H1 (cell line): Measurements from ENCODE around the gene SLC6A8. TPM values are rescaled to one million over a fixed set of nuclear protein-coding genes. Genes with fewer than 3 reads are reported as not detected.

Experiments
- ATF3 ChIP-seq: IDR thresholded peaks from 2 replicates; pipeline ENCODE4 v1.6.1; 2011; ENCODE audit warnings: low read depth, mild to moderate bottlenecking, low read length; ENCODE audit not compliant: insufficient read depth
- BACH1 ChIP-seq: IDR thresholded peaks from 2 replicates; pipeline ENCODE4 v1.6.1; 2012; ENCODE audit warnings: low read length, improper control_type of control experiment
- BRCA1 ChIP-seq: IDR thresholded peaks from 2 replicates; pipeline ENCODE4 v1.6.1; 2012; ENCODE audit warnings: low read depth, low read length, improper control_type of control experiment
- CTCF ChIP-seq, 3 experiments: IDR thresholded peaks; 1 replicate in 2 of 3; 2 replicates in 1 of 3; pipeline versions ENCODE4 v1.5.1 to v1.6.1; 2011; ENCODE audit warnings: low read length in 3 of 3, mild to moderate bottlenecking in 3 of 3, inconsistent platforms in 2 of 3, low read depth in 1 of 3, moderate library complexity in 1 of 3; ENCODE audit not compliant: insufficient read depth in 1 of 3; ENCODE audit errors: control extremely low read depth in 1 of 3
- GABPA ChIP-seq: IDR thresholded peaks from 2 replicates; pipeline ENCODE4 v1.6.1; 2011; ENCODE audit warnings: mild to moderate bottlenecking, low read length, moderate library complexity, borderline replicate concordance; ENCODE audit not compliant: insufficient read depth
- JUND ChIP-seq: IDR thresholded peaks from 2 replicates; pipeline ENCODE4 v1.6.1; 2011; ENCODE audit warnings: mild to moderate bottlenecking, improper control_type of control experiment, low read length
- KDM5A ChIP-seq: fragments of 200-600 bp; IDR thresholded peaks from 2 replicates; pipeline ENCODE4 v1.7.1; 2012; ENCODE audit warnings: mild to moderate bottlenecking, low read length, inconsistent platforms, mixed read lengths
- SIRT6 ChIP-seq: IDR thresholded peaks from one replicate; pipeline ENCODE4 v1.7.1; 2012; ENCODE audit warnings: low read length, inconsistent platforms
- TAF7 ChIP-seq: optimal IDR thresholded peaks from 2 replicates; pipeline ENCODE3; 2011; ENCODE audit warnings: low read depth, mild to moderate bottlenecking, inconsistent platforms, low read length, moderate library complexity, borderline replicate concordance
- polyA plus RNA-seq, 7 experiments: library from polyadenylated mRNA; depleted of rRNA in 3 of 7; stranded (reverse) in 5 of 7; unstranded in 2 of 7; fragments of >200 nt in 5 of 7; fragments of 200-250 nt in 2 of 7; gene quantifications; 1 replicate in 5 of 7; 2 replicates in 1 of 7; 4 replicates in 1 of 7; pipeline versions ENCODE4 v1.2.1 to v1.2.3, GENCODE V29; 2011 to 2013; ENCODE audit warnings: missing spikeins in 2 of 7, mixed read lengths in 2 of 7
- total RNA-seq: library from RNA; stranded (reverse); fragmentation: NEBNext Ultra II Directional; extraction: Animal tissue kit (Norgen Biotek cat#: 25700); gene quantifications from 2 replicates; pipeline ENCODE4 v1.2.1, GENCODE V29; 2021

The SLC6A8 gene
- total and polyA plus RNA-seq, 2 of the 8 experiments (the other 6 are each of a cell fraction or from before 2014, with no cell fraction given), result 87.7 to 94.7 TPM

GRCh38 chrX:153725832-153726285, 38.1 kb downstream of the SLC6A8 start (continued):
- TF ChIP-seq CTCF (IDR thresholded peaks at IDR 0.05; ENCODE audit: control extremely low read depth in 1 of 3, insufficient read depth in 1 of 3, low read depth in 1 of 3, low read length in 3 of 3) (no peak), ATF3 (no peak), BRCA1 (no peak), SIRT6 (no peak), GABPA (no peak), KDM5A (no peak), BACH1 (no peak), TAF7 (no peak), JUND (no peak)
- TF ChIP-seq, all 59 proteins: peak for 0
